ENCODE data around the gene NLRC5.

NLRC5 gene

DNA sequence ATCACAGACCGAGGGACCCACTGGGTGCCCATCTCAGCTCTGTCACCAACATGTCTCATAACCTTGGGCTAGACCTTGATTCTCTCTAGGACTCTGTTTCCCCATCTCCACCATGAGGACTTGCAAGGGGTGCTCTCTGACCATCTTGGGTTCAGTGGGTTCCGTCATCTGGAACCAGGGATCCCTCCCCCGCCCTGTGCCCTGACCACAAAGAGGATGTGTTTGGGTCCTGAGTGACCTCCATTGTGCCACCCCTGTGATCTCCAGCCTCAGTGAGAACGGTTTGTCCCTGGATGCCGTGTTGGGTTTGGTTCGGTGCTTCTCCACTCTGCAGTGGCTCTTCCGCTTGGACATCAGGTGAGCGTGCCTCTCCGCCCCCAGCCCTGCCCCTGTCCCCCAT lies 53.9 kb downstream of the NLRC5 start:
- TF ChIP-seq, protein P1, sequence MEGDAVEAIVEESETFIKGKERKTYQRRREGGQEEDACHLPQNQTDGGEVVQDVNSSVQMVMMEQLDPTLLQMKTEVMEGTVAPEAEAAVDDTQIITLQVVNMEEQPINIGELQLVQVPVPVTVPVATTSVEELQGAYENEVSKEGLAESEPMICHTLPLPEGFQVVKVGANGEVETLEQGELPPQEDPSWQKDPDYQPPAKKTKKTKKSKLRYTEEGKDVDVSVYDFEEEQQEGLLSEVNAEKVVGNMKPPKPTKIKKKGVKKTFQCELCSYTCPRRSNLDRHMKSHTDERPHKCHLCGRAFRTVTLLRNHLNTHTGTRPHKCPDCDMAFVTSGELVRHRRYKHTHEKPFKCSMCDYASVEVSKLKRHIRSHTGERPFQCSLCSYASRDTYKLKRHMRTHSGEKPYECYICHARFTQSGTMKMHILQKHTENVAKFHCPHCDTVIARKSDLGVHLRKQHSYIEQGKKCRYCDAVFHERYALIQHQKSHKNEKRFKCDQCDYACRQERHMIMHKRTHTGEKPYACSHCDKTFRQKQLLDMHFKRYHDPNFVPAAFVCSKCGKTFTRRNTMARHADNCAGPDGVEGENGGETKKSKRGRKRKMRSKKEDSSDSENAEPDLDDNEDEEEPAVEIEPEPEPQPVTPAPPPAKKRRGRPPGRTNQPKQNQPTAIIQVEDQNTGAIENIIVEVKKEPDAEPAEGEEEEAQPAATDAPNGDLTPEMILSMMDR (IDR thresholded peaks at IDR 0.05; ENCODE audit: low read depth, low read length), result no peak
- H3K4me3 ChIP-seq (ENCODE audit: low read depth, low read length), result no peak overlapping the region

DNA sequence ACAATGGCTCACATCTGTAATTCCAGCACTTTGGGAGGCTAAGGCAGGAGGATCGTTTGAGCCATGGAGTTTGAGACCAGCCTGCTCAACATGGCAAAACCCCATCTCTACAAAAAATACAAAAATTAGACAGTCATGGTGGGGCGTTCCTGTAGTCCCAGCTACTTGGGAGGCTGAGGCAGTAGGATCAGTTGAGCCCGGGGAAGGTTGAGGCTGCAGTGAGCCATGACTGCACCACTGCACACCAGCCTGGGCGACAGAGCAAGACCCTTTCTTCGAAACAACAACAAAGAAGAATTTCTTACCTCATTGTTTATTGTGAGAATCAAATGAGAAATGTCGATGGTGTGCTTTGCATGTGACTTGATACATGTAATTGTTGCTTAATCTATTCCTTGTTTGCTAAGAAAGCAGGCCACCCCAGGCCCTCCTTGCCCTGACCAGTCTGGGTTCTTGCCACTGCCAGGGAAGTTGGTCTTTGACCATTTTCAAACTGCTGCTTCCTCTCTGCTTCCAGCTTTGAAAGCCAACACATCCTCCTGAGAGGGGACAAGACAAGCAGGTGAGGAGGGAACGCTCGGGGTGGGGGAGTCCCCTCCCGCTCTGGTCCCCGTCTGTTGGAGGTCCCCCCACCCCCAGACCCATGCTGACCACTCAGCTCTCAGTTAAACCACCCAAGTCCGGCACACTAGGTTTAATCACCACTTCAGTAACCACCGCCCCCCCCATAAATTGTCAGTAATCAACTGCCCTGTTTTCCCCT lies 55.8 kb downstream of the NLRC5 start:
- TF ChIP-seq, protein P1 (IDR thresholded peaks at IDR 0.05; ENCODE audit: low read depth, low read length), result no peak

DNA sequence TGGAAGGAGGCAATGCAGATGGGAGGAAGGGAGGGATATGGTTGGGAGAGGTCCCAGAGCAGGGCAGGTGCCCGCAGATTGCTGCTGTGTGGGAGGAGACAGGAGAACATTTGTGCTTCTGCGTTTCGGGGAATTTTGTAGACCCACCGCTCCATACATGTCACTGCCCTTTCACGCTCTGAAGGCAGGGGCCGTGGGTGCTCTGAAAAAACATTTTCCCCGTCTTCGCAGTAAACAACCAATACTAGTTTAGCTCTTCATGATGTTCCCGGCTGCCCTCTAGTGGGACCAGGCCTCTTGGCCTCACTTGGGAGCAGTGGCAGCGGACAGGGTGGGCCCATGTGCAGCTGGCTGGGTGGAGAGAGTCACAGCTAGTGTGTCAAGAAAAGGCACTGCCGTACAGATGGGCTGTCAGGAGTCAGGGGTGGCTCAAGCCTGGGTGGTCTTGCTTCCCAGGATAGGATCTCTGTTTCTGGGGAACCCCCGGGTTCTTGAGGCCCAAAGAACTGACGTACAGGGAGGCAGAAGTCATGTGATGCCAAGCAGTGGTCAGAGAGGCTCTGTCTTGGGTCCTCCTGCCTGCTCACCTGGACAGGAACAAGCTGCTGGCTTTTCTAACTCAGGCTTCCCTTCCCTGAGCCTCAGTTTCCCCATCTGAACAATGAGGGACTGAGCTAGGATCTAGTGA lies 56.5 kb downstream of the NLRC5 start:
- no peak overlapping the region for H3K4me3 ChIP-seq (ENCODE audit: low read depth, low read length)

More for the DNA sequence above, 55.8 kb downstream of the NLRC5 start:
- no peak overlapping the region for H3K4me3 ChIP-seq (ENCODE audit: low read depth, low read length)

DNA sequence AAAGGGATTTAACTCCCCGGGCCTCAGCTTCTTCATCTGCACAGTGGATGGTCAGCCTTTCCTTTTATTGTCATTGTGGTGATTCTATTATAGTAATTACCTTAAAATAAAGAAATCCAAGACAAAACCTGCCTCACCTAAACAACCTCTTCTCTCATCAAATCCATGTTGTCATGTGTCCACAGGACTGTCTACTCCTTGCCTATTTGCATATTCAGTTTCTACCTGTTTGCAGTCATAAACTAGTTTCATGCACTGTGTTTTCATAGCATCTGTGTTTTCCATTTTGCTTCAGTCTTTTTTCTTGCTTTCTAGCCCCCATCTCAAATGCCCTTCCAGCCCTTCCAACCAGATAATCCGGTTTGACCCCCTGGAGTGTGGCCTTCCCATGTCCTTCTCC lies 58.7 kb downstream of the NLRC5 start:
- TF ChIP-seq, protein P1 (IDR thresholded peaks at IDR 0.05; ENCODE audit: low read depth, low read length), result no peak

More for the DNA sequence above, 56.5 kb downstream of the NLRC5 start:
- TF ChIP-seq, protein P1 (IDR thresholded peaks at IDR 0.05; ENCODE audit: low read depth, low read length), result peak; percentile 55

DNA sequence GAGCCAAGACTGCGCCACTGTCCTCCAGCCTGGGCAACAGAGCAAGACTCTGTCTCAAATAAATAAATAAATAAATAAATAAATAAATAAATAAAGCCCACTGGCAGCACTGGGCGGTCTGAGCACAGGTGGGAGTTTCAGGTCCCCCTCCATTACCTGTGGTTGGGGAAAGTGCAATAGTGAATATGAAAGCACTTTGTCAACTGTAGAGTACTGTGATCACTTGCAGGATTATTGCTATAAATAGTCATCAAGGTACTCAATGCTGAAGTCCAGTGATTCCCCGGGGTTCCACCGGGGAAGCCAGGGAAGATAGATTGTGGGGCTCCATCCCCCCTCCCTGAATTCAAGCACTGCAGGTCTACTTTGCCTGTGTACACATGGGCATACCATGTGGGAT lies 60.3 kb downstream of the NLRC5 start:
- TF ChIP-seq, protein P1 (IDR thresholded peaks at IDR 0.05; ENCODE audit: low read depth, low read length), result no peak
- H3K4me3 ChIP-seq (ENCODE audit: low read depth, low read length), result no peak overlapping the region

More for the DNA sequence above, 58.7 kb downstream of the NLRC5 start:
- no peak overlapping the region for H3K4me3 ChIP-seq (ENCODE audit: low read depth, low read length)

DNA sequence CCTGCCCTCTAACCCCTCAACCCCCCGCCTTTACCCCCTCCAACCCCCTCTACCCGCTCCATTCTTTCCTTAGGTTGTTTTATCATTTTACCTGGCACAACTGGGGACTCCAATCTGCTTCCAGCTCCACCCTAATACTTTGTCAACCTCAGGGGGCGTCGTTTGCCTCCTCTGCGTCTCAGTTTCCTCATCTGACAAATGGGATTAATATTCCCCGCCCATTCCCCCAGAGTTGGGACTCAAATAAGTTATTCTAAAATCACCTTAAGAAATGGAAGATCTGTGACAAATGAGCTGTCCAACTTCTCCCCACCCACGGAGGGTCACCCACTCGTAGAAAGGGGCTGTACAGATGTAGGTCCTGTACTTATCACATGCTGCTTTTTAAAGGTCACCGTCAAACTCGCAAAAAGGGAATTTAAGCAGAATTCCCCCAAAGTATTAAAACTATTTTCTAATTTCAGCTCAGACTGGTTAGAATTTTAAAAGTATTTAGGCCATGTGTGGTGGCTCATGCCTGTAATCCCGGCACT lies 62.4 kb downstream of the NLRC5 start:
- TF ChIP-seq, protein P1 (IDR thresholded peaks at IDR 0.05; ENCODE audit: low read depth, low read length), result no peak
- no peak overlapping the region for H3K4me3 ChIP-seq (ENCODE audit: low read depth, low read length)

DNA sequence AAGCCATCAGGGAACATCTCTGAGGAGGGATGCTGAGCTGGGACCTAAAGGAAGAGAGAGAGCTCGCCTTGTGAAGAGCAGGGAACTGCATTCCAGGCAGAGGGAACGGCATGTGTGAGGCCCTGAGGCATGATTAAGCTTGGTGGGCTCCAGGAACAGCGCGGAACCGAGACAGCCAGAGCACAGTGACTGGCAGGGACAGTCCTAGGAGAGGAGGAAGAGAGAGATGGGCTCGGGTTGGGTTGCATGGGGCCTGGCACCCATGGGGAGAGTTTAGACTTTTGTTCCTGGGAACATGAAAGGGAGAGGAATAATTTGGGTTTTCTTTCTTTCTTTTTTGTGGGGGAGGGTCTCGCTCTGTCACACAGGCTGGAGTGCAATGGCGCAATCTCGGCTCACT lies 63.8 kb downstream of the NLRC5 start:
- H3K4me3 ChIP-seq (ENCODE audit: low read depth, low read length), result no peak overlapping the region
- TF ChIP-seq, protein P1 (IDR thresholded peaks at IDR 0.05; ENCODE audit: low read depth, low read length), result no peak

Data from WI38 (cell line).